Fibroblast of skin of back (primary cell): ENCODE results near the gene B4GALT1.
"Not testable (repeated sequence)": the region's sequence is repeated elsewhere in the genome, so short reads cannot be mapped to it uniquely, and the experiment has no call there.

Source experiments
- DNase-seq: peaks from one replicate; pipeline ENCODE4 v3.0.0-alpha.2; 2013

B4GALT1 gene

GRCh38 chr9:33101104-33101951 is 65.8 kb downstream of the B4GALT1 start:
- DNase-seq, result peak; percentile 92

- no peak for DNase-seq
These were observed 67.4 kb downstream of the B4GALT1 start for GRCh38 chr9:33099754-33100153.

- no peak for DNase-seq
These were observed 69.9 kb downstream of the B4GALT1 start for GRCh38 chr9:33097192-33097591.

DNA sequence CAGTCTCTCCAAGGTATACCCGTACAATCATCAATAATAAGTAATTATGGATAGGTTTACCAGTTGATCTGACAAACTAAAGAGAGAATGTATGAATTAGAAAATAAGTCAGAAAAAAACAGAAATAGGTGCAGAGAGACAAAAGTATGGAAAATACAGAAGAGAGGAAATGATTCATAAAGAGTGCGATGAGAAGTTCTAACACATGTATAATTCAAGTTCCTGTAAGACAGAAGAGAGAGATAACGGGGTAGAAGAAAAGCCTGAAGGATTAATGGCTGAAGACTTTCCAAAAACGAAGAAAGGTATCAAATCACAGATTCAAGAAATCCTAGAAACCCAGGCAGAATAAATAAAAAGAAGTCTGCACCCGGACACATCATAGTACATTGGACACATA is 74.5 kb downstream of the B4GALT1 start:
- DNase-seq, result no peak

GRCh38 chr9:33085672-33086071 is 81.5 kb downstream of the B4GALT1 start:
- not testable (repeated sequence) for DNase-seq

DNA sequence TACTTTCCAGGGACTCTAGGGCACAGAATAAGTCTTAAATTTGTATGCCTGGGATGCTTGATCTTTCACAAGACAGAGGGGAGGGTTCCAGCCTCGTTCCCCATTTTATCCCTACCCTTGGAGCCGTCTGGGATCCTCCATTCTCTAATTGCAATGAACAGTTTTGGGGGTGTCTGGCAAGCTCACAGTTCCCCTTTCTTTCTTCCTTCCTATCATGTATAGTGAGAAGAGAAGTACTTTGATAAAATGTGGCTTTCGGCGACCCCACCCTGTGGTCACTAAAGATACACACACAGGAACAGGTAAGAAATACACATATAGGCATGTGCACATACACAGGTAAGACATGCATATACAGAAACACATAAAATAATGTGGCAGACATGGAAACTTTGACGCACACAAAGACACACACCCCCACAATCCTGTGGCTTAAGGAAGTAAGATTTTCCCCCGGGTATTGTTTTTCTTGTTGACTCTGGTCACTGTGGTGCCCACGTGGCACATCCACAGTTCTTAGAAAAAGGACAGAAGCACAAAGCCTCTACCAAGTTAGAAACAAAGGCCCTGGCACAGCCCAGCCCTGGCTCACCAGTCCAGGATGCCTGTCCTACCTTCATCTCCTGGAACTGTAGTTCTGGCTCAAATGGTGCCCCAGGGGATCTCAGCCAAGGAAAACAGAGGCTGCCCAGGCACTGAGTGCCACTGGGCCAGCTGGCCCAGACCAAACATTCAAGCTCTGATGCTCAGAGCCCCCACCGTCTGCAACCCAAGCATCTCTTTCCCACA is 84.4 kb downstream of the B4GALT1 start:
- DNase-seq, result no peak

DNA sequence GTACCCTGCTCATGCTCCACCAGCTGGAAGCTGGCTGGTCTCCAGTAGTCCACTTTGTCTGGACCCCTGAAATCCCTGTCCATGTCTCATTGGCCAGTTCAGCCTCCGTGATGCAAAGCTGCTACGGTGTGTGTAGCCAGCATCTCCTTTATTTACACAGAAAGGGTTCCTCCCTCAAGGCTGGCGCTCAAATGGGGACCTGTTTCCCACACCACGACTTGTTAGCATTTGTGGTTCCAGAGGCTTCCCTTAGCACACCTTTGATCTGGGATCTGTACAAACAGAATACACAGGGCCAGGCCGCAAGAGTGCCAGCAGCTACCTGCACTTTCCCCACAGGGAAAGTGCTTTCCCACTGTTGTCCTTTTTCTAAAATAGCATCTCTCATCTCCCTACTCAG is 85.0 kb downstream of the B4GALT1 start:
- DNase-seq, result no peak

GRCh38 chr9:33081128-33081851 is 85.8 kb downstream of the B4GALT1 start:
- DNase-seq, result peak; percentile 88

- DNase-seq, result no peak
These were observed 86.6 kb downstream of the B4GALT1 start for GRCh38 chr9:33080534-33080933.

GRCh38 chr9:33076046-33077004 is 90.8 kb downstream of the B4GALT1 start, which contains the start of gene SMU1:
SMU1 (minus strand) TSS chr9:33076674; CDS start chr9:33076608, 66 bp downstream.
- peak; percentile 98 for DNase-seq

GRCh38 chr9:33068991-33069390 is 98.1 kb downstream of the B4GALT1 start:
- no peak for DNase-seq

DNA sequence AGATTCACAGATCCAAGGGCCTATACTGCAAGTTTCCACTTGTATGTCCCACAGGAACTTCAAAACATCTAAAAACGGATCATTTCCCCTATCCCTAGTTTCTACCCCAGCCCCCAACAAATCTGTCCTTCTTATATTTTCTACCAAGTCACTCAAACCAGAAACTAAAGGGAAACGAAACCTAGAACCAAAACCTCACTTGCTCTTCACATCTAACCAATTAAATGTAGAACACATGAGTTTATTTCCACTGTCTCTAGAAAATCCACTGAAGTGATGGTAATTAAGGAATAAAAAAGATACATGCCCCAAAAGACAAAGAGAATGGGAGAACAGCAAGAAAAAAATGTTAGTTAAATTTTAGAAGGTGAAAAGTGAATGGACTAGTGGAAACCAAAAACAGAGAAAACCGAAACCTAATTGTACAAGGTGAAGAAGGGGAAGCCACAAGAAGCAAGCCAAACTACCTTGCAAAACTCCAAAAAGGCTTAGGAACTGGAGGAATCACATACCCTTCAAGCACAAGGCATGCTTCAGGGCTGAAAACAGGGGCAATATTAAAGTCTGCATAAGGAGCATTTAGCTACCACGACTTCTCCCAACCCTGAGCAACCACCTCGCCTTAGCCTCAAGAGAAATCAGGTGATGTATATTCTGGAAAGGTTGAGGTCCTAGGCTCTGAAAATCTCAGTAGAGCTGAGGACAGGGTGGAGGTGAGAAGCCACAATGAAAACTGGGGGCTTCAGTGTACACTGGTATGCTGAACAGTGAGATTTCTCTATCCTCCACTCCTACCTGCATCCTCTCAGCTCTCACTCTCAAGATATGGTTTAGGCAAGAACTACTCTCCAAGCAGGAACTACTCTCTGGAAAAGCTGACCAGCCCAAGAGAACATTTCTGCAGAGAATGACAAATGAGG is 101.7 kb downstream of the B4GALT1 start:
- no peak for DNase-seq
